GM12874 (cell line): Measurements from ENCODE around the gene CHTOP.

Experiments
- TF ChIP-seq, protein P1 (sequence below): IDR thresholded peaks from 2 replicates; pipeline ENCODE4 v1.5.1; 2011; ENCODE audit warnings: low read depth, mild to moderate bottlenecking, control low read depth, low read length, moderate library complexity; ENCODE audit not compliant: insufficient read depth

Gene CHTOP

DNA sequence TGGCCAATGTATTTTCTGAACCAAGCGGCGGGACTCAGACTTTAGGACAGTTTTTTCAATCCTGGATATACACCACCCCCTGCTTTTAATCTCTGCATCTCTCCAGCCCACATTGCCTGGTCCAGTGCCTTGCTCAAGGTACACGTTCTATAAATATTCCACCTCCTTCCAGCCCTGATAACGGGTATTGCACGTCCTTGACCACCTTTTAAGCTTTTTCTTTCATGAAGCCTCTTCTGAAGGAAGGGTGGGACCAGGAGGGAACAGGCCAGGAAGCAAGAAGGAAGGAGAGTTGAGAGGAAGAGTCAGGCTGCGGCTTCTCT lies 24.3 kb upstream of the CHTOP start:
- TF ChIP-seq, protein P1, sequence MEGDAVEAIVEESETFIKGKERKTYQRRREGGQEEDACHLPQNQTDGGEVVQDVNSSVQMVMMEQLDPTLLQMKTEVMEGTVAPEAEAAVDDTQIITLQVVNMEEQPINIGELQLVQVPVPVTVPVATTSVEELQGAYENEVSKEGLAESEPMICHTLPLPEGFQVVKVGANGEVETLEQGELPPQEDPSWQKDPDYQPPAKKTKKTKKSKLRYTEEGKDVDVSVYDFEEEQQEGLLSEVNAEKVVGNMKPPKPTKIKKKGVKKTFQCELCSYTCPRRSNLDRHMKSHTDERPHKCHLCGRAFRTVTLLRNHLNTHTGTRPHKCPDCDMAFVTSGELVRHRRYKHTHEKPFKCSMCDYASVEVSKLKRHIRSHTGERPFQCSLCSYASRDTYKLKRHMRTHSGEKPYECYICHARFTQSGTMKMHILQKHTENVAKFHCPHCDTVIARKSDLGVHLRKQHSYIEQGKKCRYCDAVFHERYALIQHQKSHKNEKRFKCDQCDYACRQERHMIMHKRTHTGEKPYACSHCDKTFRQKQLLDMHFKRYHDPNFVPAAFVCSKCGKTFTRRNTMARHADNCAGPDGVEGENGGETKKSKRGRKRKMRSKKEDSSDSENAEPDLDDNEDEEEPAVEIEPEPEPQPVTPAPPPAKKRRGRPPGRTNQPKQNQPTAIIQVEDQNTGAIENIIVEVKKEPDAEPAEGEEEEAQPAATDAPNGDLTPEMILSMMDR: no peak

DNA sequence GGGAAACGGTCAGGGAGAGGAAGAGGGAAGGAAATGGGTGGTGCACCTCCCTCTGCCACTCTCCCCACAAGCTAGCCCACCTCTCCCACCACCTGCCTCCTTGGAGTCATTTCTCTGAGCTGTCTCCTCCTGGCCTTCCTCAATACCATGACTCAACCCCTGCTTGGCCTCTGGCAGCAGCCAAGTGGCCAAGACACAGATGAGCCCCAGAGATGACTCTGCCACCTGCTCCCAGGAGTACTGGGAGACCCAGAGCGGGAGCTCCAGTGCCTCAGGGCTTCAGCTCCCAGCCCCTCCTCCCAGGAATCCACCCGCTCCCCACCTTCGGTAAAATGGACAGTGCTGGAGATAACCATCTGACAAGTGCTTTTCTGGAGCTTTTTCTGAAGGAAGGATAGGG lies 23.5 kb upstream of the CHTOP start:
- TF ChIP-seq, protein P1: no peak

DNA sequence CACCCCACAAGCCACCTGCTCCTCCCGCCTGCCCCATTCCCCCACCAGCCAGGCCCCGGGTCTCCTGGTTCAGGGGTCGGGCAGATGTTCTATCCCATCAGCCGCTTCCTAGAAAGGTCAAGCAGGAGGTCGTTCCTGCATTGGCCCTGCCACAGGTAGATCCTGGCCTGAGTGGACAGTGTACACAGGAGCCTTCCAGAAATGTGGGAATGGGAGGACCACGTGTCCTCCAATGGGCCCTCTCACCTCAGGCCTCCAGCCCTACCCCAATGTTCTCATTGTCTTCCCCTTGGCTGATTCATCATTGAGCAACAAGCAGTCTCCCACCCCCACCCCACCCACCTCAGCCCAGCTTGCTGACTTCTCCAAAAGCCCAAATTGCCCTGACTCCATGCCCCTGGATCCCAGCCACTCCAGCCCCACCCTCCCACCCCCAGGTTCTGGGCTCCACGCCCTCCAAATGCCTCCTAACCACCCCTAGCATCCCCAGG lies 23.0 kb upstream of the CHTOP start:
- TF ChIP-seq, protein P1: no peak

DNA sequence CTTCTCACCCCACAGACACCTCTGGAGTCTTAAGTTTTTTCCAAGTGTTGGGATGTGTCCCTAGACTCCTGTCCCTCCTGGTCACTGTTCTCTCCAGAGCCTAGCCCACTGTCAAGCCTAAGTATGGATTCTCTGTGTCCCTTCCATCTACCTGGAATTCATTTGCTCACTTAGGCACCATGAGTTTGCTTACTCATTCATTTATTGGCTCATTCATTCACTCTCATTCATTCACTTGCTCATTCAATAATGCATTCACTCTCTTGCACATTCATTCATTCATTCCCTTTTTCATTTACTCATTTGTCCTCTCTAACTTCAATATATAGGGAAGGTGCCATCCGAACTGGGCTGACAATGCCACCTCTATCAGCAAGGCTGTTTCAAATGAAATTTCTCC lies 22.5 kb upstream of the CHTOP start:
- TF ChIP-seq, protein P1: no peak

DNA sequence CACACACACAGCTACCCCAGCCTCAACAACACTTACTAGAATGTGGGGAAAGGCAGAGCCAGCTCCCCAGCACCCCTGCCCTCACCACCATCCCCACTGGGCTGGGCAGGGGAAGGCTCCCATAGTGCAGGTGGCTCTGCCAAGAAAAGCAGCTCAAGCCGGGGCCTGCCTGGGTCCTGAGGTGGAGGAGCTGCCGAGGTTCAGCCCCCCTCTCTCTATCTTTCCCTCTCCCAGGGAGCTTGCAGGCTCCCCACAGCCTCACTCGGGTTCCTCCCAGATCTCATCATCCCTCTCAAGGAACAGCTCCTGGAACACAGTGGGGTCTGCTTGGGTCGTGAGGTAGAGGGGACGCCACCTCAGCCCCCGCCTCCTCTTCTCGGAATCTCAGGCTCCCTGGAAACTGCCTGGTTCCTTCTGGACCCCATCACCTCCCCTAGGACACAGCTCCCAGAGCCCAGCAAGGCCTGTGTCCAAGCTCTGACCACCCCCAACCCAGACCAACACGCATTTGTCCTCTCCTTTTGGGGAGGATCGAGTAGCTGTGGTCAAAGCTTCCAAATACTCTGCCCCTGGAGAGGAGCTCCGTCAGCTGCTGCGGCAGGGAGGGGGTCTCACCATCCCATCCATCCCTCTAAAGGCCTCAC lies 21.6 kb upstream of the CHTOP start:
- TF ChIP-seq, protein P1: no peak

DNA sequence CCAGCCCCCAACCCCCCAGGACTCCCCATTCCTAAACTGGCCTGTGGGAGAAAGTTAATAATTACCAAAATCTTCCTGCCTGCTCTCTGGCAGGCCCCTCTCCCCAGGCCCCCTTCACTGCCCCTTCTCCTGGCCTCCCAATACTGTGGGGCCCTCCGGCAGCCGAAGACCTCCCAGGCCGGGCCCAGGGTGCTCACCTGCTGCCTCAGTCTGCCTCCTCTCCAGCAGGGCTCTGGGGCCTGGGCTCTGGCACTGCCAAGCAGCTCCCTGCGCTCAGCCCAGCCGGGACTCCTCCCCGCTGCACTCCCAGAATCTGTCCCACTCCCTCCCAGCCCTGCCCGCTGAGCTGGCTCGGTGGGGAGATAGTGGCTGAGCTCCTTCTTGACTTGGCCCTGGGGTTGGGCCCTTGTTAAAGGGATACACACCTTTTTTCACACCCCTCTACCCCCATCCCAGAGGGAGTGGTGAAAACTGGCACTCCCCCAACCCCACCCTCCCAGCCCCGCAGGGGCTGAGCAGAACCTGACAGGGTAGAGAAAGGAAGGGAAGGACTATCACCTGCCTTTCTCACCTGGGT lies 21.0 kb upstream of the CHTOP start, which contains the start of gene S100A16:
S100A16 (minus strand) TSS at position 383 of the 577 bp plus-strand sequence. CDS start 4,986 bp downstream, outside the sequence.
- TF ChIP-seq, protein P1: no peak

DNA sequence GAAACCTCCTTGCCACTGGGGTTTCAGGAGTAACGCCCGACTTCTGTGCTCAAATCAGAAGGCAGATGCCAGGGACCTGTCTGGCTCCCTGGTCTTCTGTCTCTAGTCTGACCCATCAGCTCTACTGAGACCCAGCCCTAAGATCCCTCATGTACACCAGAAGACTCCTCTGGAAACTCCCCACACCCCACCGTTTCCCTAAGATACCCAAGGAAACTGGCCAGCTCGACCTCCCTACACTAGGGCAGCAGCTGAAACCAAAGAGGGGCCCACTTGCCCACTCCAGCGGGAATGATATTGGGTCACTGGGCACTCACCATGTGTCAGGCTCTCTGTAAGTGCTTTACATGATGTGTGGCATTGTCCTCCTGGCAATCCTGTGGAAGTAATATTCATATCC lies 20.5 kb upstream of the CHTOP start:
- TF ChIP-seq, protein P1: no peak
